Trophoblast cell (in vitro differentiated cells and primary cell): Measurements from ENCODE around the gene KLHL15.

Experiments
- DNase-seq, 2 donors: peaks; one replicate each; pipeline ENCODE4 v3.0.0-alpha.2; 2016
- H2AFZ ChIP-seq: 2 replicates; pipeline ENCODE4 v1.6.1; 2013; ENCODE audit warnings: low read length, moderate library complexity, mild to moderate bottlenecking; ENCODE audit not compliant: insufficient read depth, poor library complexity
- H2AK5ac ChIP-seq: 2 replicates; pipeline ENCODE4 v1.6.1; 2013; ENCODE audit warnings: mild to moderate bottlenecking, low read length
- H2BK120ac ChIP-seq: 2 replicates; pipeline ENCODE4 v1.6.1; 2013; ENCODE audit warnings: low read length, mild to moderate bottlenecking, moderate library complexity; ENCODE audit not compliant: insufficient read depth, poor library complexity
- H2BK12ac ChIP-seq: 2 replicates; pipeline ENCODE4 v1.6.1; 2013; ENCODE audit warnings: mild to moderate bottlenecking, low read length, moderate library complexity
- H2BK5ac ChIP-seq: 2 replicates; pipeline ENCODE4 v1.6.1; 2013; ENCODE audit warnings: low read length, low read depth, moderate library complexity, mild to moderate bottlenecking; ENCODE audit not compliant: poor library complexity
- H3K14ac ChIP-seq: 2 replicates; pipeline ENCODE4 v1.6.1; 2013; ENCODE audit warnings: mild to moderate bottlenecking, low read length
- H3K18ac ChIP-seq: 2 replicates; pipeline ENCODE4 v1.6.1; 2013; ENCODE audit warnings: mild to moderate bottlenecking, low read length
- H3K23ac ChIP-seq: 2 replicates; pipeline ENCODE4 v1.6.1; 2013; ENCODE audit warnings: low read length
- H3K27ac ChIP-seq: 2 replicates; pipeline ENCODE4 v1.5.1; 2013; ENCODE audit warnings: low read depth, mild to moderate bottlenecking, inconsistent platforms, low read length, moderate library complexity
- H3K27me3 ChIP-seq: 2 replicates; pipeline ENCODE4 v1.6.1; 2013; ENCODE audit warnings: inconsistent platforms, mild to moderate bottlenecking, low read length, moderate library complexity; ENCODE audit not compliant: insufficient read depth
- H3K36me3 ChIP-seq, 2 experiments: 1 replicate in 1 of 2; 2 replicates in 1 of 2; pipeline ENCODE4 v1.6.1; 2013; ENCODE audit warnings: low read length in 2 of 2, mild to moderate bottlenecking in 2 of 2, moderate library complexity in 1 of 2; ENCODE audit not compliant: insufficient read depth in 2 of 2, control insufficient read depth in 1 of 2
- H3K4ac ChIP-seq: 2 replicates; pipeline ENCODE4 v1.6.1; 2013; ENCODE audit warnings: low read depth, mild to moderate bottlenecking, low read length, moderate library complexity
- H3K4me1 ChIP-seq, 2 experiments: 1 replicate in 1 of 2; 2 replicates in 1 of 2; pipeline ENCODE4 v1.6.1; 2013; ENCODE audit warnings: low read length in 2 of 2, mild to moderate bottlenecking in 2 of 2, moderate library complexity in 1 of 2; ENCODE audit not compliant: insufficient read depth in 2 of 2, control insufficient read depth in 1 of 2
- H3K4me2 ChIP-seq: 2 replicates; pipeline ENCODE4 v1.6.1; 2013; ENCODE audit warnings: inconsistent platforms, mild to moderate bottlenecking, low read length, moderate library complexity
- H3K4me3 ChIP-seq: 2 replicates; pipeline ENCODE4 v1.5.1; 2013; ENCODE audit warnings: mild to moderate bottlenecking, low read depth, low read length, inconsistent platforms
- H3K79me1 ChIP-seq: one replicate; pipeline ENCODE4 v1.6.1; 2013; ENCODE audit warnings: low read length
- H3K79me2 ChIP-seq: 2 replicates; pipeline ENCODE4 v1.6.1; 2013; ENCODE audit warnings: low read length, mild to moderate bottlenecking; ENCODE audit not compliant: control insufficient read depth, insufficient read depth, poor library complexity
- H3K9ac ChIP-seq: 2 replicates; pipeline ENCODE4 v1.6.1; 2013; ENCODE audit warnings: mild to moderate bottlenecking, low read length
- H3K9me3 ChIP-seq: 2 replicates; pipeline ENCODE4 v1.6.1; 2013; ENCODE audit warnings: low read depth, mild to moderate bottlenecking, control low read depth, inconsistent platforms, low read length; ENCODE audit not compliant: insufficient read depth
- H4K12ac ChIP-seq: 2 replicates; pipeline ENCODE4 v1.6.1; 2013; ENCODE audit warnings: low read depth, mild to moderate bottlenecking, low read length, moderate library complexity
- H4K8ac ChIP-seq: 2 replicates; pipeline ENCODE4 v1.6.1; 2013; ENCODE audit warnings: low read depth, mild to moderate bottlenecking, low read length, moderate library complexity
- H4K91ac ChIP-seq: one replicate; pipeline ENCODE4 v1.6.1; 2013; ENCODE audit warnings: low read depth, mild to moderate bottlenecking, low read length, moderate library complexity
- WGBS: extraction: QIAGEN DNeasy Blood & Tissue Kit; methylation state at CpG from one replicate; pipeline ENCODE4 v1.1.7; 2013; ENCODE audit warnings: missing lambda C conversion rate; ENCODE audit not compliant: insufficient read length, insufficient coverage; ENCODE audit errors: extremely low coverage; 5-methylcytosine and 5-hydroxymethylcytosine counted together

KLHL15 gene

GRCh38 chrX:23937100-23937499 lies 89.9 kb downstream of the KLHL15 start:
- H3K79me2 ChIP-seq = no peaks in the 10 kb centered on the region

GRCh38 chrX:23936180-23936579 lies 90.8 kb downstream of the KLHL15 start:
- H4K8ac ChIP-seq = no peak overlapping the region
- H3K36me3 ChIP-seq = no peaks in the 10 kb centered on the region
- no peak overlapping the region for H2BK5ac ChIP-seq
- H3K79me1 ChIP-seq = no peaks in the 10 kb centered on the region
- H4K12ac ChIP-seq = no peak overlapping the region
- H4K91ac ChIP-seq = no peak overlapping the region
- H2AFZ ChIP-seq = no peak overlapping the region
- no peaks in the 10 kb centered on the region for H3K4me1 ChIP-seq
- no peak overlapping the region for H3K9ac ChIP-seq
- H3K4me2 ChIP-seq = no peak overlapping the region
- no CpG with 5 or more reads among the region's 1 CpG for WGBS
- H3K4ac ChIP-seq = no peak overlapping the region
- H3K9me3 ChIP-seq = no peaks in the 10 kb centered on the region
- H3K18ac ChIP-seq = no peak overlapping the region
- DNase-seq = no peak
- no peak overlapping the region for H3K27ac ChIP-seq
- H3K79me2 ChIP-seq = no peaks in the 10 kb centered on the region
- no peak overlapping the region for H3K14ac ChIP-seq
- no peak overlapping the region for H3K23ac ChIP-seq
- no peak overlapping the region for H2BK120ac ChIP-seq
- H3K27me3 ChIP-seq = no peaks in the 10 kb centered on the region
- no peak overlapping the region for H2AK5ac ChIP-seq
- no peak overlapping the region for H3K4me3 ChIP-seq
- no peak overlapping the region for H2BK12ac ChIP-seq

More at GRCh38 chrX:23937100-23937499, 89.9 kb downstream of the KLHL15 start:
- Histone ChIP-seq H2BK120ac (no peak overlapping the region), H4K91ac (no peak overlapping the region), H3K36me3 (no peaks in the 10 kb centered on the region), H3K9ac (no peak overlapping the region), H3K4me1 (no peaks in the 10 kb centered on the region), H2AFZ (no peak overlapping the region), H2BK5ac (no peak overlapping the region), H3K18ac (no peak overlapping the region), H3K27me3 (no peaks in the 10 kb centered on the region), H3K27ac (no peak overlapping the region), H3K4me2 (no peak overlapping the region), H4K12ac (no peak overlapping the region), H3K23ac (no peak overlapping the region), H2BK12ac (no peak overlapping the region), H3K4me3 (no peak overlapping the region), H3K4ac (no peak overlapping the region), H3K79me1 (no peaks in the 10 kb centered on the region), H4K8ac (no peak overlapping the region), H3K14ac (no peak overlapping the region), H2AK5ac (no peak overlapping the region), H3K9me3 (no peaks in the 10 kb centered on the region)
- no peak for DNase-seq
- WGBS = no CpG with 5 or more reads among the region's 4 CpGs

- Histone ChIP-seq H2BK5ac (no peak overlapping the region), H3K23ac (no peak overlapping the region), H3K27ac (no peak overlapping the region), H4K8ac (no peak overlapping the region), H3K9ac (no peak overlapping the region), H2AK5ac (no peak overlapping the region), H3K4me1 (no peaks in the 10 kb centered on the region), H3K4me2 (no peak overlapping the region), H2AFZ (no peak overlapping the region), H4K91ac (no peak overlapping the region), H3K14ac (no peak overlapping the region), H3K36me3 (no peaks in the 10 kb centered on the region), H2BK12ac (no peak overlapping the region), H3K9me3 (no peaks in the 10 kb centered on the region), H3K4me3 (no peak overlapping the region), H2BK120ac (no peak overlapping the region), H3K18ac (no peak overlapping the region), H3K79me1 (no peaks in the 10 kb centered on the region), H3K79me2 (no peaks in the 10 kb centered on the region), H4K12ac (no peak overlapping the region), H3K27me3 (no peaks in the 10 kb centered on the region), H3K4ac (no peak overlapping the region)
- WGBS = no CpG with 5 or more reads among the region's 11 CpGs
- DNase-seq = peak; percentile 30 to 43
Observed at GRCh38 chrX:23935106-23935505, 91.9 kb downstream of the KLHL15 start.
